Hepatocyte (in vitro differentiated cells): ENCODE data around the gene NDST1. TPM values are rescaled to one million over a fixed set of nuclear protein-coding genes. Genes with fewer than 3 reads are reported as not detected.

ENCODE experiments used
- DNase-seq: peaks from one replicate; pipeline ENCODE4 v3.0.0-alpha.2; 2016; ENCODE audit warnings: low spot score
- H2AFZ ChIP-seq: fragments of 200-600 bp; sonication (generic); 2 replicates; pipeline ENCODE4 v1.6.0; 2016; ENCODE audit warnings: antibody characterized with exemption, mild to moderate bottlenecking
- H3K27ac ChIP-seq: fragments of 200-600 bp; sonication (generic); 2 replicates; pipeline ENCODE4 v1.5.1; 2016; ENCODE audit warnings: mild to moderate bottlenecking
- H3K27me3 ChIP-seq: fragments of 200-600 bp; sonication (generic); 2 replicates; pipeline ENCODE4 v1.6.1; 2016
- H3K36me3 ChIP-seq: fragments of 200-600 bp; sonication (generic); replicated peaks from 2 replicates; pipeline ENCODE4 v1.5.1; 2016; ENCODE audit warnings: low read depth; ENCODE audit not compliant: insufficient read depth
- H3K4me1 ChIP-seq: fragments of 200-600 bp; sonication (generic); 2 replicates; pipeline ENCODE4 v1.5.1; 2016; ENCODE audit warnings: mild to moderate bottlenecking, moderate library complexity; ENCODE audit not compliant: insufficient read depth
- H3K4me2 ChIP-seq: fragments of 200-600 bp; sonication (generic); 2 replicates; pipeline ENCODE4 v1.6.0; 2016
- H3K4me3 ChIP-seq: fragments of 200-600 bp; sonication (generic); 2 replicates; pipeline ENCODE4 v1.5.1; 2016; ENCODE audit warnings: mild to moderate bottlenecking
- H3K79me2 ChIP-seq: fragments of 200-600 bp; sonication (generic); 2 replicates; pipeline ENCODE4 v1.6.0; 2017; ENCODE audit warnings: mild to moderate bottlenecking
- H3K9me2 ChIP-seq: fragments of 200-600 bp; sonication (generic); replicated peaks from 2 replicates; pipeline ENCODE4 v1.6.0; 2017; ENCODE audit warnings: mild to moderate bottlenecking; ENCODE audit not compliant: insufficient read depth
- H3K9me3 ChIP-seq: fragments of 200-600 bp; sonication (generic); 2 replicates; pipeline ENCODE4 v1.5.1; 2016; ENCODE audit warnings: low read depth, mild to moderate bottlenecking
- H4K20me1 ChIP-seq: fragments of 200-600 bp; sonication (generic); 2 replicates; pipeline ENCODE4 v1.6.0; 2016; ENCODE audit warnings: mild to moderate bottlenecking; ENCODE audit not compliant: insufficient read depth, poor library complexity, severe bottlenecking
- CTCF ChIP-seq: fragments of 200-600 bp; sonication (generic); IDR thresholded peaks from 2 replicates; pipeline ENCODE4 v1.5.1; 2016; ENCODE audit warnings: antibody characterized with exemption, mild to moderate bottlenecking; ENCODE audit not compliant: poor library complexity
- EZH2 ChIP-seq: fragments of 200-600 bp; sonication (generic); IDR thresholded peaks from 2 replicates; pipeline ENCODE4 v1.6.1; 2016; ENCODE audit warnings: antibody characterized with exemption, mild to moderate bottlenecking, borderline replicate concordance
- EZH2phosphoT487 ChIP-seq: fragments of 200-600 bp; sonication (generic); IDR thresholded peaks from one replicate; pipeline ENCODE4 v1.6.1; 2018; ENCODE audit warnings: antibody characterized with exemption, mild to moderate bottlenecking, low read depth, moderate library complexity; ENCODE audit not compliant: unreplicated experiment, severe bottlenecking
- WGBS: methylation state at CpG from one replicate; pipeline ENCODE4 v1.1.6; 2016; ENCODE audit warnings: low lambda C conversion rate; ENCODE audit errors: missing lambda C conversion rate; 5-methylcytosine and 5-hydroxymethylcytosine counted together
- polyA plus RNA-seq: library from polyadenylated mRNA; unstranded; fragments of >200 nt; fragmentation: Nextera tagmentation; extraction: Ambion mirVana; gene quantifications from 2 replicates; pipeline ENCODE4 v1.2.1, GENCODE V29; 2016
- total RNA-seq: library from RNA; depleted of rRNA; stranded (reverse); fragments of >200 nt; gene quantifications from 2 replicates; pipeline ENCODE4 v1.2.3, GENCODE V29; 2014

NDST1 gene
- total and polyA plus RNA-seq, 2 experiments from 2014 or later: 42.5 to 85.1 TPM

DNA sequence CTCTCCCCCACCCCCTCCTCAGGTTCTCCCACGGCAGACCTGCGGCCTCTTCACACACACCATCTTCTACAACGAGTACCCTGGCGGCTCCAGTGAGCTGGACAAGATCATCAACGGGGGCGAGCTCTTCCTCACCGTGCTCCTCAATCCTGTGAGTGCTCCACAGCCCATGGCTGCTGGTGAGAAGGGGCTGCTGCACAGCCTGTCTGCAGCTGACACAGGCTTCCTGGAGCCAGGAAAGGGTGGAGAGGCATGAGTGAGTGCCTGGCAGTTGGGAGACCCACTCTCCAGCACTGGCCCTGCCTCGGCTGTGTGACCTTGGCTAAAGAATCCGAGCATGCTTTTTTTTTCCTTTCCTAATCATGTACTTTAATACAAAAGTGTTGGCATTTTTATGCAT, 31.3 kb downstream of the NDST1 start:
- H3K27ac ChIP-seq: no peak overlapping the region
- H3K4me1 ChIP-seq: peaks cover 24% of the 10 kb centered on the region
- no peak overlapping the region for H3K4me2 ChIP-seq
- 89% methylated on average over 9 of the region's 9 CpGs for WGBS
- H2AFZ ChIP-seq: no peak overlapping the region
- H4K20me1 ChIP-seq: no peaks in the 10 kb centered on the region
- TF ChIP-seq EZH2phosphoT487: no peak
- TF ChIP-seq EZH2: no peak
- no peak for TF ChIP-seq CTCF
- H3K9me2 ChIP-seq: no peaks in the 10 kb centered on the region
- no peaks in the 10 kb centered on the region for H3K36me3 ChIP-seq
- DNase-seq: no peak
- no peaks in the 10 kb centered on the region for H3K27me3 ChIP-seq
- no peak overlapping the region for H3K4me3 ChIP-seq
- peaks cover 2% of the 10 kb centered on the region for H3K79me2 ChIP-seq
- H3K9me3 ChIP-seq: no peaks in the 10 kb centered on the region

DNA sequence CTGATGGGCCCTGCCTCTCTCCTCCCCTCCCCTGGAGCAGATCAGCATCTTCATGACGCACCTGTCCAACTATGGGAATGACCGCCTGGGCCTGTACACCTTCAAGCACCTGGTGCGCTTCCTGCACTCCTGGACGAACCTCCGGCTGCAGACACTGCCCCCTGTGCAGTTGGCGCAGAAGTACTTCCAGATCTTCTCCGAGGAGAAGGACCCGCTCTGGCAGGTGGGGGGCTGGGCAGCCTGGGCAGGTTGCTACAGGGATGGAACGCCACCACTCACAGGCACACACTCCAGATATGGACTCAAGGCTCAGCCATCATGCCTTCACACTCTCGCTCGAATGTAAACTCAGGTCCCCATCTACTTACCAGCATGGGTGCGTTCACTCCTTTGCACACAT, 32.1 kb downstream of the NDST1 start:
- Histone ChIP-seq H2AFZ (no peak overlapping the region), H3K27ac (peak overlapping the region; percentile 94), H3K4me3 (no peak overlapping the region), H3K4me2 (no peak overlapping the region), H3K4me1 (peaks cover 29% of the 10 kb centered on the region), H3K36me3 (no peaks in the 10 kb centered on the region), H3K9me3 (no peaks in the 10 kb centered on the region), H3K79me2 (peaks cover 3% of the 10 kb centered on the region), H3K9me2 (no peaks in the 10 kb centered on the region), H3K27me3 (no peaks in the 10 kb centered on the region), H4K20me1 (no peaks in the 10 kb centered on the region)
- WGBS: 88% methylated on average over 12 of the region's 12 CpGs
- no peak for DNase-seq
- TF ChIP-seq CTCF (no peak), EZH2 (no peak), EZH2phosphoT487 (no peak)

GRCh38 chr5:150540615-150541396, 32.9 kb downstream of the NDST1 start:
- Histone ChIP-seq H3K4me2 (no peak overlapping the region), H3K9me2 (no peaks in the 10 kb centered on the region), H3K27me3 (no peaks in the 10 kb centered on the region), H4K20me1 (no peaks in the 10 kb centered on the region), H3K9me3 (no peaks in the 10 kb centered on the region), H3K4me1 (peaks cover 29% of the 10 kb centered on the region), H2AFZ (no peak overlapping the region), H3K79me2 (peaks cover 3% of the 10 kb centered on the region), H3K27ac (peak overlapping the region; percentile 94), H3K36me3 (no peaks in the 10 kb centered on the region), H3K4me3 (no peak overlapping the region)
- 80% methylated on average over 15 of the region's 15 CpGs for WGBS
- peak; percentile 82 for DNase-seq
- TF ChIP-seq CTCF: no peak
- no peak for TF ChIP-seq EZH2phosphoT487
- no peak for TF ChIP-seq EZH2
